GM12878 (cell line): ENCODE results near the gene SLC39A1. TPM values are rescaled to one million over a fixed set of nuclear protein-coding genes. Genes with fewer than 3 reads are reported as not detected.

ENCODE experiments used
- BRCA1 ChIP-seq: IDR thresholded peaks from 2 replicates; pipeline ENCODE4 v1.6.1; 2011; ENCODE audit warnings: low read depth, low read length, improper control_type of control experiment
- CEBPB ChIP-seq, 2 experiments: fragments of 150-350 bp in 1 of 2; IDR thresholded peaks; 2 replicates each; pipeline ENCODE4 v1.6.1; 2012 to 2014; ENCODE audit warnings: low read depth in 2 of 2, low read length in 2 of 2, borderline replicate concordance in 1 of 2, inconsistent platforms in 1 of 2
- GATAD2B ChIP-seq: fragments of 450-650 bp; conservative IDR thresholded peaks from 2 replicates; pipeline ENCODE4 v1.6.1; 2017; ENCODE audit warnings: low read depth, mild to moderate bottlenecking, moderate library complexity
- HDAC2 ChIP-seq: fragments of 200-600 bp; sonication (generic); IDR thresholded peaks from 2 replicates; pipeline ENCODE4 v1.6.1; 2017
- HDGF ChIP-seq: fragments of 450-650 bp; IDR thresholded peaks from 2 replicates; pipeline ENCODE4 v1.6.1; 2016; ENCODE audit warnings: antibody characterized with exemption
- MYB ChIP-seq: fragments of 150-350 bp; IDR thresholded peaks from 2 replicates; pipeline ENCODE4 v1.6.1; 2014; ENCODE audit warnings: mild to moderate bottlenecking, low read depth, low read length, borderline replicate concordance
- NFXL1 ChIP-seq: fragments of 450-650 bp; IDR thresholded peaks from 2 replicates; pipeline ENCODE4 v1.6.1; 2017; ENCODE audit warnings: antibody characterized with exemption, mild to moderate bottlenecking, borderline replicate concordance
- NKRF ChIP-seq: fragments of 450-650 bp; conservative IDR thresholded peaks from 2 replicates; pipeline ENCODE4 v1.6.1; 2017; ENCODE audit warnings: mild to moderate bottlenecking, moderate library complexity
- PBX3 ChIP-seq: IDR thresholded peaks from 2 replicates; pipeline ENCODE4 v1.6.1; 2011; ENCODE audit warnings: mild to moderate bottlenecking, low read depth, low read length, moderate library complexity; ENCODE audit not compliant: insufficient replicate concordance
- PML ChIP-seq: IDR thresholded peaks from 2 replicates; pipeline ENCODE4 v1.6.1; 2012; ENCODE audit warnings: low read length, inconsistent platforms
- POLR2AphosphoS5 ChIP-seq: IDR thresholded peaks from 2 replicates; pipeline ENCODE4 v1.6.1; 2011; ENCODE audit warnings: mild to moderate bottlenecking, low read length, inconsistent platforms
- RAD51 ChIP-seq: fragments of 450-650 bp; IDR thresholded peaks from 2 replicates; pipeline ENCODE4 v1.6.1; 2016; ENCODE audit warnings: moderate library complexity, mild to moderate bottlenecking, inconsistent platforms
- RBBP5 ChIP-seq: fragments of 200-600 bp; sonication (generic); conservative IDR thresholded peaks from 2 replicates; pipeline ENCODE4 v1.6.1; 2016
- RELA ChIP-seq: fragments of 450-650 bp; IDR thresholded peaks from 2 replicates; pipeline ENCODE4 v1.8.0; 2014; ENCODE audit warnings: borderline replicate concordance; ENCODE audit not compliant: partially characterized antibody
- SIX5 ChIP-seq: IDR thresholded peaks from 2 replicates; pipeline ENCODE4 v1.6.1; 2011; ENCODE audit warnings: mild to moderate bottlenecking, low read depth, low read length, moderate library complexity; ENCODE audit not compliant: severe bottlenecking
- SKIL ChIP-seq: fragments of 450-650 bp; IDR thresholded peaks from 2 replicates; pipeline ENCODE4 v1.6.1; 2017; ENCODE audit warnings: mild to moderate bottlenecking, low read depth, inconsistent platforms; ENCODE audit not compliant: poor library complexity, severe bottlenecking
- USF2 ChIP-seq: IDR thresholded peaks from 2 replicates; pipeline ENCODE4 v1.6.1; 2011; ENCODE audit warnings: low read depth, low read length, improper control_type of control experiment, borderline replicate concordance
- YY1 ChIP-seq: IDR thresholded peaks from 2 replicates; pipeline ENCODE4 v1.6.1; 2011; ENCODE audit warnings: low read depth, mild to moderate bottlenecking, low read length
- ZBTB40 ChIP-seq: fragments of 450-650 bp; IDR thresholded peaks from 2 replicates; pipeline ENCODE4 v1.6.1; 2016; ENCODE audit warnings: mild to moderate bottlenecking, moderate library complexity, borderline replicate concordance
- polyA plus RNA-seq, 11 experiments: library from polyadenylated mRNA; depleted of rRNA in 4 of 11; unstranded in 6 of 11; stranded (reverse) in 5 of 11; fragments of >200 nt; fragmentation: Nextera tagmentation in 4 of 11; fragmentation: Illumina TruSeq in 1 of 11; extraction: Ambion mirVana in 4 of 11; extraction: Trizol in 1 of 11; gene quantifications; 1 replicate in 1 of 11; 2 replicates in 10 of 11; pipeline versions ENCODE4 v1.2.1 to v1.2.3, GENCODE V29; 2011 to 2016; ENCODE audit warnings: inconsistent platforms in 2 of 11, missing spikeins in 2 of 11, low read depth in 1 of 11
- total RNA-seq, 4 experiments: library from RNA; depleted of rRNA in 3 of 4; stranded (reverse); fragments of >200 nt in 3 of 4; fragmentation: Illumina TruSeq in 1 of 4; extraction: Trizol in 1 of 4; gene quantifications; 2 replicates each; pipeline versions ENCODE4 v1.2.1 to v1.2.3, GENCODE V29; 2013 to 2021

Gene SLC39A1
- total and polyA plus RNA-seq, 10 of the 15 experiments (the other 5 are each of a cell fraction or from before 2014, with no cell fraction given): 8.8 to 98.6 (median 72.4) TPM

- TF ChIP-seq POLR2AphosphoS5 (peak; percentile 82), SIX5 (peak; percentile 100), YY1 (peak; percentile 74; the same call in 1 of the 2 replicates), GATAD2B (peak; percentile 43), HDGF (peak; percentile 61; the same call in 1 of the 2 replicates), NFXL1 (no peak), NKRF (peak; percentile 91), RELA (peak; percentile 73), MYB (no peak), RAD51 (no peak), PML (no peak), BRCA1 (no peak), USF2 (no peak), RBBP5 (no peak), SKIL (no peak), ZBTB40 (peak; percentile 94), CEBPB (IDR thresholded peaks at IDR 0.05; ENCODE audit: borderline replicate concordance in 1 of 2, low read depth in 2 of 2, low read length in 2 of 2) (no peak), HDAC2 (no peak), PBX3 (no peak)
These were observed 5.0 kb downstream of the SLC39A1 start, which contains the start of gene CRTC2 (continued) for GRCh38 chr1:153958111-153958960.
